WTC11 (cell line): Measurements from ENCODE around the gene KRT76. TPM values are rescaled to one million over a fixed set of nuclear protein-coding genes. Genes with fewer than 3 reads are reported as not detected.

Source experiments
- ATAC-seq: fragments of 200-7000 bp; cut with Tn5 transposase; 2 replicates; pipeline ENCODE4 v1.10.0; 2021; ENCODE audit warnings: mild to moderate bottlenecking, moderate library complexity
- CTCF ChIA-PET: fragments of 300-600 bp; sonication (Branson Sonifier 250); formaldehyde crosslinking; loops from one replicate; lab custom pipeline; 2021; ENCODE audit warnings: antibody characterized with exemption; lab: Charles Lee
- POLR2A ChIA-PET: fragments of 350-600 bp; sonication (Branson Sonifier 250); formaldehyde crosslinking; loops from one replicate; lab custom pipeline; 2021; ENCODE audit warnings: antibody characterized with exemption; lab: Charles Lee
- DNase-seq: peaks from one replicate; pipeline ENCODE4 v3.0.0; 2021; ENCODE audit warnings: low spot score
- H3K27ac Mint-ChIP-seq: 2 replicates; pipeline ENCODE4 v1.8.0; 2021; ENCODE audit warnings: mixed read lengths
- H3K27me3 Mint-ChIP-seq: 2 replicates; pipeline ENCODE4 v1.8.0; 2021; ENCODE audit warnings: low read depth, mild to moderate bottlenecking, moderate library complexity, mixed read lengths
- H3K36me3 Mint-ChIP-seq: 2 replicates; pipeline ENCODE4 v1.8.0; 2021; ENCODE audit warnings: mixed read lengths
- H3K4me1 Mint-ChIP-seq: 2 replicates; pipeline ENCODE4 v1.8.0; 2022; ENCODE audit warnings: mixed read lengths
- H3K4me3 Mint-ChIP-seq: 2 replicates; pipeline ENCODE4 v1.8.0; 2021; ENCODE audit warnings: mild to moderate bottlenecking, moderate library complexity, mixed read lengths
- H3K9me3 Mint-ChIP-seq: 2 replicates; pipeline ENCODE4 v1.8.0; 2021; ENCODE audit warnings: mixed read lengths
- ARID4B ChIP-seq: sonication (generic); formaldehyde crosslinking; IDR thresholded peaks from 2 replicates; pipeline ENCODE4 v1.8.0; 2023; ENCODE audit warnings: missing genetic modification reagents, mild to moderate bottlenecking, borderline replicate concordance
- CREB1 ChIP-seq: sonication (generic); formaldehyde crosslinking; IDR thresholded peaks from 2 replicates; pipeline ENCODE4 v1.8.0; 2023; ENCODE audit warnings: mild to moderate bottlenecking, missing genetic modification reagents
- CTCF ChIP-seq: fragments of 200-600 bp; IDR thresholded peaks from 2 replicates; pipeline ENCODE4 v1.8.0; 2022; ENCODE audit warnings: antibody characterized with exemption
- E2F4 ChIP-seq: sonication (generic); formaldehyde crosslinking; IDR thresholded peaks from 2 replicates; pipeline ENCODE4 v1.8.1; 2022; ENCODE audit warnings: low read depth, mild to moderate bottlenecking, moderate library complexity, missing genetic modification reagents, borderline replicate concordance
- ELF4 ChIP-seq: sonication (generic); formaldehyde crosslinking; IDR thresholded peaks from 2 replicates; pipeline ENCODE4 v1.8.1; 2022; ENCODE audit warnings: low read depth, mild to moderate bottlenecking, moderate library complexity, missing genetic modification reagents
- EMX1 ChIP-seq: fragments of 250-450 bp; sonication (Bioruptor Pico); IDR thresholded peaks from 2 replicates; pipeline ENCODE4 v1.8.0; 2021; ENCODE audit warnings: mild to moderate bottlenecking
- GABPB1 ChIP-seq: sonication (generic); formaldehyde crosslinking; IDR thresholded peaks from 2 replicates; pipeline ENCODE4 v1.8.1; 2023; ENCODE audit warnings: mild to moderate bottlenecking, missing genetic modification reagents
- KAT7 ChIP-seq: sonication (generic); formaldehyde crosslinking; IDR thresholded peaks from 2 replicates; pipeline ENCODE4 v1.8.1; 2023; ENCODE audit warnings: missing genetic modification reagents, mild to moderate bottlenecking, borderline replicate concordance
- MXD4 ChIP-seq: fragments of 250-450 bp; sonication (Bioruptor Pico); IDR thresholded peaks from 2 replicates; pipeline ENCODE4 v1.8.0; 2021; ENCODE audit warnings: mild to moderate bottlenecking, moderate library complexity, borderline replicate concordance
- MYBL2 ChIP-seq: sonication (generic); formaldehyde crosslinking; IDR thresholded peaks from 2 replicates; pipeline ENCODE4 v1.8.1; 2023; ENCODE audit warnings: mild to moderate bottlenecking, moderate library complexity, missing genetic modification reagents
- NFE2L1 ChIP-seq: sonication (generic); formaldehyde crosslinking; IDR thresholded peaks from 2 replicates; pipeline ENCODE4 v1.8.1; 2023; ENCODE audit warnings: missing genetic modification reagents
- NR3C1 ChIP-seq: sonication (generic); formaldehyde crosslinking; conservative IDR thresholded peaks from 2 replicates; pipeline ENCODE4 v1.8.1; 2023; ENCODE audit warnings: low read depth, mild to moderate bottlenecking, missing genetic modification reagents
- OVOL2 ChIP-seq: fragments of 250-450 bp; sonication (Bioruptor Pico); IDR thresholded peaks from 2 replicates; pipeline ENCODE4 v1.9.0; 2021; ENCODE audit warnings: mild to moderate bottlenecking, borderline replicate concordance
- SOX15 ChIP-seq: fragments of 250-450 bp; sonication (Bioruptor Pico); IDR thresholded peaks from 2 replicates; pipeline ENCODE4 v1.9.0; 2021; ENCODE audit warnings: mild to moderate bottlenecking
- TP53 ChIP-seq: sonication (generic); formaldehyde crosslinking; IDR thresholded peaks from 2 replicates; pipeline ENCODE4 v1.8.1; 2023; ENCODE audit warnings: mild to moderate bottlenecking, missing genetic modification reagents
- ZNF281 ChIP-seq: sonication (generic); formaldehyde crosslinking; IDR thresholded peaks from 2 replicates; pipeline ENCODE4 v1.8.0; 2023; ENCODE audit warnings: mild to moderate bottlenecking, missing genetic modification reagents
- ZNF512 ChIP-seq: sonication (generic); formaldehyde crosslinking; IDR thresholded peaks from 2 replicates; pipeline ENCODE4 v1.8.1; 2022; ENCODE audit warnings: missing genetic modification reagents, borderline replicate concordance
- total RNA-seq: library from RNA; stranded (reverse); gene quantifications from 3 replicates; pipeline ENCODE4 v1.2.3, GENCODE V29; 2021

KRT76 gene
- total RNA-seq, 1 experiment from 2014 or later: not detected

- TF ChIP-seq E2F4 (CRISPR knock-in tag) (no peak), TP53 (CRISPR knock-in tag) (no peak), EMX1 (no peak), GABPB1 (CRISPR knock-in tag) (no peak), SOX15 (CRISPR knock-in tag) (no peak), ELF4 (CRISPR knock-in tag) (no peak)
Observed at GRCh38 chr12:52806169-52806811, 29.1 kb upstream of the KRT76 start (continued).

GRCh38 chr12:52805739-52806138 is 28.6 kb upstream of the KRT76 start:
- POLR2A ChIA-PET: interaction anchor here (0.6 to 1.1 kb wide), 2 partner anchors 13 to 17 kb away, joined by 3 to 4 read pairs; no protein-coding TSS in a partner anchor

GRCh38 chr12:52805000-52805399 is 27.9 kb upstream of the KRT76 start:
- H3K9me3 Mint-ChIP-seq: no peaks in the 10 kb centered on the region
- H3K36me3 Mint-ChIP-seq: no peaks in the 10 kb centered on the region
- H3K27ac Mint-ChIP-seq: peak overlapping the region; percentile 47; the same call in 1 of the 2 replicates
- H3K27me3 Mint-ChIP-seq: peaks cover 2% of the 10 kb centered on the region; the same call in 1 of the 2 replicates
- DNase-seq: peak; percentile 45
- ChIA-PET CTCF (interaction anchor here (0.5 to 2.7 kb wide), 17 partner anchors 14 to 633 kb away, joined by 3 to 19 read pairs (median 3); no protein-coding TSS in a partner anchor), POLR2A (interaction anchor here (0.6 to 1.1 kb wide), 4 partner anchors 14 to 98 kb away, joined by 3 to 4 read pairs (median 4); no protein-coding TSS in a partner anchor)
- TF ChIP-seq ZNF281 (CRISPR knock-in tag) (no peak), NFE2L1 (CRISPR knock-in tag) (no peak), CTCF (no peak), NR3C1 (CRISPR knock-in tag) (no peak), OVOL2 (CRISPR knock-in tag) (no peak), ZNF512 (CRISPR knock-in tag) (no peak), MXD4 (CRISPR knock-in tag) (no peak), ARID4B (CRISPR knock-in tag) (no peak), CREB1 (CRISPR knock-in tag) (no peak), KAT7 (CRISPR knock-in tag) (no peak)
- H3K4me1 Mint-ChIP-seq: peaks cover 42% of the 10 kb centered on the region
- no peak overlapping the region for H3K4me3 Mint-ChIP-seq
- peak; percentile 93 for ATAC-seq

More at GRCh38 chr12:52805739-52806138, 28.6 kb upstream of the KRT76 start:
- Mint-ChIP-seq H3K36me3 (no peaks in the 10 kb centered on the region), H3K27me3 (peaks cover 2% of the 10 kb centered on the region; the same call in 1 of the 2 replicates)
- TF ChIP-seq MYBL2 (CRISPR knock-in tag): no peak
- TF ChIP-seq, all 79 proteins: peak for 0
- peaks cover 34% of the 10 kb centered on the region for H3K4me1 Mint-ChIP-seq
- no peak overlapping the region for H3K27ac Mint-ChIP-seq
- CTCF ChIA-PET: interaction anchor here (0.5 to 2.7 kb wide), 11 partner anchors 15 to 634 kb away, joined by 3 to 19 read pairs (median 4); no protein-coding TSS in a partner anchor
- ATAC-seq (no peak), DNase-seq (no peak)
- H3K9me3 Mint-ChIP-seq: no peaks in the 10 kb centered on the region
- H3K4me3 Mint-ChIP-seq: no peak overlapping the region
